H1 (cell line): Measurements from ENCODE around the gene UMODL1. TPM values are rescaled to one million over a fixed set of nuclear protein-coding genes. Genes with fewer than 3 reads are reported as not detected.

Experiments used
- BRCA1 ChIP-seq: IDR thresholded peaks from 2 replicates; pipeline ENCODE4 v1.6.1; 2012; ENCODE audit warnings: low read depth, low read length, improper control_type of control experiment
- polyA plus RNA-seq, 7 experiments: library from polyadenylated mRNA; depleted of rRNA in 3 of 7; stranded (reverse) in 5 of 7; unstranded in 2 of 7; fragments of >200 nt in 5 of 7; fragments of 200-250 nt in 2 of 7; gene quantifications; 1 replicate in 5 of 7; 2 replicates in 1 of 7; 4 replicates in 1 of 7; pipeline versions ENCODE4 v1.2.1 to v1.2.3, GENCODE V29; 2011 to 2013; ENCODE audit warnings: missing spikeins in 2 of 7, mixed read lengths in 2 of 7
- total RNA-seq: library from RNA; stranded (reverse); fragmentation: NEBNext Ultra II Directional; extraction: Animal tissue kit (Norgen Biotek cat#: 25700); gene quantifications from 2 replicates; pipeline ENCODE4 v1.2.1, GENCODE V29; 2021

Gene UMODL1
- total and polyA plus RNA-seq, 2 of the 8 experiments (the other 6 are each of a cell fraction or from before 2014, with no cell fraction given): not detected

DNA sequence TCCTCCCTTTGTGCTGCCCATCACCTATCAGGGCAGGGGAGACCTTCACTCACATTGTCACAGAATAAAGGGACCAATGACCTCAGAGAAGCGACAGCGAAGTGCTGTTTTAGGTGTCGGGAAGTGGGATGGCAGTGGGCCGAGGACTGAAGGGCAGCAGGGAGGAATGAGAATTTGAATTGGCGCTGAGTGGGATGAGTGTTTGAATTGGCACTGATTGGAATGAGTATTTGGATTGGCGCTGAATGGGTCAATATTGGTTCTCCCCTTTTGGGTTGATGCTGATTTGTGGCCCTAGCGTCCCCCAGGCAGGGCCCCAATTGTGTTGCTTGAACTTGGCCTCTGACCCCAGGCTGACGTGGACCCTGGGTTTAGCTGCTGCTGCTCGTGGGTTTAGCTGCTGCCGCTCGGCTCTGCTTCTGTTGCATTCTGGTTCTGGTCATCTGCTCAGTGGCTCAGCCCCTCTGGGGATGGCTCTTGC lies 12.4 kb upstream of the UMODL1 start (continued):
- no peak for TF ChIP-seq BRCA1
